ENCODE results near the gene DOCK3. TPM values are rescaled to one million over a fixed set of nuclear protein-coding genes. Genes with fewer than 3 reads are reported as not detected.

The DOCK3 gene
- total RNA-seq, 1 experiment from 2014 or later, result 0.47 TPM

DNA sequence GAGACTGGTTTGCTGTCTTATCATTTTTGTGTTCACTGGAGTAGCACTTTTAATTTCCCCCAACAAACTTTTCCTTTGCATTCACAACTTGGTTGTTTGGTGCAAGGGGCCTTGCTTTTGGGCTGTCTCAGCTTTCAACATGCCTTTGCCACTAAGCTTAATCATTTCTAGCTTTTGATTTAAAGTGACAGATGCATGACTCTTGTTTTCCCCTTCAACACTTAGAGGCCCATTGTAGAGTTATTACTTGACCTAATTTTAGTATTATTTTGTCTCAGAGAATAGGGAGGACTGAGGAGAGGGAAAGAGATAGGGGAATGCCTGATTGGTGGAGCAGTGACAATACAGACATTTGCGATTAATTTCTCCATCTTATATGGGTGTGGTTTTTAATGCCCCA is 370.3 kb downstream of the DOCK3 start:
- no TSS peak for BruUV-seq (replicated peaks)
- ChIA-PET CTCF (no interaction called here), POLR2A (ENCODE audit: low non-redundant PET) (no interaction called here)
- no peak for DNase-seq (ENCODE audit: low spot score)
- Histone ChIP-seq H3K4me1 (ENCODE audit: insufficient read depth, low read length, poor library complexity, severe bottlenecking) (no peaks in the 10 kb centered on the region), H3K36me3 (ENCODE audit: insufficient read depth, low read length, poor library complexity, severe bottlenecking) (no peaks in the 10 kb centered on the region), H3K27ac (ENCODE audit: low read depth, low read length, poor library complexity, severe bottlenecking) (no peak overlapping the region), H3K4me3 (ENCODE audit: low read depth, low read length, poor library complexity, severe bottlenecking) (no peak overlapping the region), H3K27me3 (replicated peaks; ENCODE audit: insufficient read depth, low read depth, low read length, poor library complexity) (no peaks in the 10 kb centered on the region), H3K9me3 (ENCODE audit: low read depth, low read length, poor library complexity, severe bottlenecking) (no peaks in the 10 kb centered on the region)
- no peak for TF ChIP-seq EZH2 (IDR thresholded peaks at IDR 0.05; ENCODE audit: borderline replicate concordance, low read depth, low read length, poor library complexity, severe bottlenecking)
- TF ChIP-seq, protein P1, sequence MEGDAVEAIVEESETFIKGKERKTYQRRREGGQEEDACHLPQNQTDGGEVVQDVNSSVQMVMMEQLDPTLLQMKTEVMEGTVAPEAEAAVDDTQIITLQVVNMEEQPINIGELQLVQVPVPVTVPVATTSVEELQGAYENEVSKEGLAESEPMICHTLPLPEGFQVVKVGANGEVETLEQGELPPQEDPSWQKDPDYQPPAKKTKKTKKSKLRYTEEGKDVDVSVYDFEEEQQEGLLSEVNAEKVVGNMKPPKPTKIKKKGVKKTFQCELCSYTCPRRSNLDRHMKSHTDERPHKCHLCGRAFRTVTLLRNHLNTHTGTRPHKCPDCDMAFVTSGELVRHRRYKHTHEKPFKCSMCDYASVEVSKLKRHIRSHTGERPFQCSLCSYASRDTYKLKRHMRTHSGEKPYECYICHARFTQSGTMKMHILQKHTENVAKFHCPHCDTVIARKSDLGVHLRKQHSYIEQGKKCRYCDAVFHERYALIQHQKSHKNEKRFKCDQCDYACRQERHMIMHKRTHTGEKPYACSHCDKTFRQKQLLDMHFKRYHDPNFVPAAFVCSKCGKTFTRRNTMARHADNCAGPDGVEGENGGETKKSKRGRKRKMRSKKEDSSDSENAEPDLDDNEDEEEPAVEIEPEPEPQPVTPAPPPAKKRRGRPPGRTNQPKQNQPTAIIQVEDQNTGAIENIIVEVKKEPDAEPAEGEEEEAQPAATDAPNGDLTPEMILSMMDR (conservative IDR thresholded peaks at IDR 0.05; ENCODE audit: low read depth, low read length), result no peak
- intact Hi-C loops (cut with micrococcal nuclease; ENCODE audit: unreplicated experiment), result no loop called here

DNA sequence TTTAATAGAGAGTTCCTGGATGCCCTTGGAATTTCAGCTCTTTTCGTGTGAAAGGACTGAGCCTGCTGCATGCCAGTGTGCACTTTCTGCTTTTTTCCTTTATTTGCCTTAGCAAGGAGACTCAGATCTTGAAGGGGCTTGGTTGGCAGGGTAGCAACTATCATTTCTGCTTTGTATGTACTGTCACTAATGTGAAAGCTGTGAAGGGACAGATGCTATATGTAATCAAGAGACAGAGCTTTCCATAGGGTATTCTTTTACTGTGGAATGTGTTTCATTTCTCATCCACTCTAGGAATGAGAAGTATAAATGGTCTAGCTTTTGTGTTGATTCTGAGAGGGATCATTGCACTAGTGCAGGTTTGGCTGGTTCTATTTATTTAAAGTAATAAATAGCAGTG is 377.8 kb downstream of the DOCK3 start:
- Histone ChIP-seq H3K4me3 (ENCODE audit: low read depth, low read length, poor library complexity, severe bottlenecking) (no peak overlapping the region), H3K4me1 (ENCODE audit: insufficient read depth, low read length, poor library complexity, severe bottlenecking) (no peaks in the 10 kb centered on the region), H3K27me3 (replicated peaks; ENCODE audit: insufficient read depth, low read depth, low read length, poor library complexity) (no peaks in the 10 kb centered on the region), H3K36me3 (ENCODE audit: insufficient read depth, low read length, poor library complexity, severe bottlenecking) (no peaks in the 10 kb centered on the region), H3K9me3 (ENCODE audit: low read depth, low read length, poor library complexity, severe bottlenecking) (no peaks in the 10 kb centered on the region), H3K27ac (ENCODE audit: low read depth, low read length, poor library complexity, severe bottlenecking) (no peak overlapping the region)
- TF ChIP-seq, protein P1 (conservative IDR thresholded peaks at IDR 0.05; ENCODE audit: low read depth, low read length), result no peak
- TF ChIP-seq EZH2 (IDR thresholded peaks at IDR 0.05; ENCODE audit: borderline replicate concordance, low read depth, low read length, poor library complexity, severe bottlenecking), result no peak
- intact Hi-C loops (cut with micrococcal nuclease; ENCODE audit: unreplicated experiment), result no loop called here
- no TSS peak for BruUV-seq (replicated peaks)
- POLR2A ChIA-PET (ENCODE audit: low non-redundant PET), result no interaction called here
- no peak for DNase-seq (ENCODE audit: low spot score)
- CTCF ChIA-PET, result no interaction called here

DNA sequence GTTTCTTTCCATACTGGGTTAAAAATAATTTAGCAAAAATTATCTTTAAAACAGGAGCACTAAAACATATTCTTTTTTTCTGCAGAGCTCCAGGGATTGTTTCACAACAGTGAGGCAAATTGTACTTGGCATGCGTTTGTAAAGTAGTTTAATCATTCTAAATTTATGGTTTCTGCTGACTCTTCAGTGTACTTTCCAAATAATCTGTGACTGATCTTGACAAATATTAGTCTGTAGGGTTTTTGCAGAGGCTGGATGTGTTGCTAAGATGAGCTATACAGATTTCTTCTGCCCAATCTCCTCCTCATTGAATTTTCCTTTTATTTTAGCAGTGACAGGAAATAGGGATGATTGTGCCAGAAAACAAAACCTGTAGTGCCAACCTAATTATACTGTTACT is 382.4 kb downstream of the DOCK3 start:
- no peak overlapping the region for H3K27ac ChIP-seq (ENCODE audit: low read depth, low read length, poor library complexity, severe bottlenecking)
- CTCF ChIA-PET, result no interaction called here
- no TSS peak for BruUV-seq (replicated peaks)

More for the DNA sequence above, 382.4 kb downstream of the DOCK3 start:
- H3K4me3 ChIP-seq (ENCODE audit: low read depth, low read length, poor library complexity, severe bottlenecking), result no peak overlapping the region
- no peaks in the 10 kb centered on the region for H3K36me3 ChIP-seq (ENCODE audit: insufficient read depth, low read length, poor library complexity, severe bottlenecking)
- intact Hi-C loops (cut with micrococcal nuclease; ENCODE audit: unreplicated experiment), result no loop called here
- no peaks in the 10 kb centered on the region for H3K27me3 ChIP-seq (replicated peaks; ENCODE audit: insufficient read depth, low read depth, low read length, poor library complexity)
- TF ChIP-seq, protein P1 (conservative IDR thresholded peaks at IDR 0.05; ENCODE audit: low read depth, low read length), result no peak
- no peak for TF ChIP-seq EZH2 (IDR thresholded peaks at IDR 0.05; ENCODE audit: borderline replicate concordance, low read depth, low read length, poor library complexity, severe bottlenecking)
- H3K4me1 ChIP-seq (ENCODE audit: insufficient read depth, low read length, poor library complexity, severe bottlenecking), result no peaks in the 10 kb centered on the region
- POLR2A ChIA-PET (ENCODE audit: low non-redundant PET), result no interaction called here
- DNase-seq (ENCODE audit: low spot score), result no peak
- no peaks in the 10 kb centered on the region for H3K9me3 ChIP-seq (ENCODE audit: low read depth, low read length, poor library complexity, severe bottlenecking)
